ENCODE data around the gene B3GALT5. TPM values are rescaled to one million over a fixed set of nuclear protein-coding genes. Genes with fewer than 3 reads are reported as not detected.
A peak's percentile ranks its signal among the peaks of the same experiment; 100 is the strongest.

The B3GALT5 gene
- total and polyA plus RNA-seq, 2 of the 4 experiments (the other 2 are of a cell fraction) = 0.05 to 0.18 TPM

DNA sequence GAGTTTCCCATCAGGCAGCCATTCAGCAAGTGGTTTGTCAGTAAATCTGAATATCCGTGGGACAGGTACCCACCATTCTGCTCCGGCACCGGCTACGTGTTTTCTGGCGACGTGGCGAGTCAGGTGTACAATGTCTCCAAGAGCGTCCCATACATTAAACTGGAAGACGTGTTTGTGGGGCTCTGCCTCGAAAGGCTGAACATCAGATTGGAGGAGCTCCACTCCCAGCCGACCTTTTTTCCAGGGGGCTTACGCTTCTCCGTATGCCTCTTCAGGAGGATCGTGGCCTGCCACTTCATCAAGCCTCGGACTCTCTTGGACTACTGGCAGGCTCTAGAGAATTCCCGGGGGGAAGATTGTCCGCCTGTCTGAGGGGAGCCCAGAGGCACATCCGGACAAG, 48.4 kb downstream of the B3GALT5 start:
- Histone ChIP-seq H3K14ac (replicated peaks; ENCODE audit: low read depth, low read length) (peak overlapping the region; percentile 14; the same call in 1 of the 2 replicates), H2AK5ac (ENCODE audit: low read depth, low read length) (no peak overlapping the region), H3K4me2 (ENCODE audit: low read depth, low read length) (no peak overlapping the region), H2AFZ (replicated peaks; ENCODE audit: low read length, poor library complexity) (peak overlapping the region; percentile 35), H2BK120ac (ENCODE audit: low read depth, low read length) (peak overlapping the region; percentile 85), H4K91ac (ENCODE audit: insufficient read depth, low read depth, low read length) (peak overlapping the region; percentile 27; the same call in 1 of the 2 replicates), H3K9me3 (ENCODE audit: control insufficient read depth, insufficient read depth, low read length) (peaks cover 1% of the 10 kb centered on the region; the same call in 1 of the 2 replicates), H3K23ac (ENCODE audit: low read depth, low read length) (no peak overlapping the region), H3K36me3 (ENCODE audit: control insufficient read depth, insufficient read depth, low read length) (no peaks in the 10 kb centered on the region), H3K9me1 (ENCODE audit: insufficient read depth, low read length) (no peaks in the 10 kb centered on the region), H4K5ac (ENCODE audit: low read depth, low read length) (no peak overlapping the region), H3K4ac (ENCODE audit: low read depth, low read length) (peak overlapping the region; percentile 73), H3K27ac (ENCODE audit: insufficient read depth, low read length) (no peak overlapping the region), H3K9ac (ENCODE audit: low read depth, low read length) (no peak overlapping the region), H3K4me1 (ENCODE audit: control insufficient read depth, insufficient read depth, low read length) (no peaks in the 10 kb centered on the region; the same call in 1 of the 2 replicates), H4K8ac (ENCODE audit: low read depth in 2 of 2, low read length in 2 of 2) (peak overlapping the region; percentile 28 to 76; a peak in 2 of 4 replicates), H2AK9ac (replicated peaks; ENCODE audit: low read depth, low read length, poor library complexity) (peak overlapping the region; percentile 47), H3K18ac (ENCODE audit: low read depth, low read length) (no peak overlapping the region), H3K56ac (ENCODE audit: extremely low read depth, insufficient read depth, low read length) (no peak overlapping the region), H3K79me1 (ENCODE audit: low read depth in 1 of 2, low read length in 2 of 2) (no peaks in the 10 kb centered on the region), H2BK5ac (ENCODE audit: low read depth, low read length, poor library complexity, severe bottlenecking) (no peak overlapping the region), H4K20me1 (ENCODE audit: insufficient read depth, low read length) (no peaks in the 10 kb centered on the region), H2BK15ac (ENCODE audit: low read depth, low read length) (0 out of 3 replicates have a peak overlapping the region, but pooled peaks have one; percentile 16), H3K4me3 (ENCODE audit: insufficient read depth, low read depth, low read length) (no peak overlapping the region), H2BK20ac (ENCODE audit: low read depth, low read length) (peak overlapping the region; percentile 72; the same call in 1 of the 2 replicates), H3K27me3 (ENCODE audit: control insufficient read depth, insufficient read depth, low read length) (no peaks in the 10 kb centered on the region)
- DNase-seq = no peak
- WGBS, 2 experiments (ENCODE audit: extremely low coverage in 2 of 2, insufficient read length in 1 of 2) = 94% methylated on average over 9 of the region's 18 CpGs; no CpG with 5 or more reads in 1 of the 2 experiments
- ChIA-PET CTCF (no interaction called here), POLR2A (ENCODE audit: unreplicated experiment) (no interaction called here)
- dilution Hi-C loops (cut with HindIII; ENCODE audit: low sequenced_read_pairs, unreplicated experiment) (no loop called here), in situ Hi-C loops (cut with MboI; ENCODE audit: low sequenced_read_pairs) (no loop called here), intact Hi-C loops (cut with micrococcal nuclease) (no loop called here)
- ATAC-seq (ENCODE audit: low read depth) = no peak
- TF ChIP-seq CHD1 (IDR thresholded peaks at IDR 0.05; ENCODE audit: low read depth, low read length) = no peak
- no peak for TF ChIP-seq RAD21 (IDR thresholded peaks at IDR 0.05; ENCODE audit: low read length)
- no peak for TF ChIP-seq BHLHE40 (IDR thresholded peaks at IDR 0.05; ENCODE audit: low read depth, low read length)
- no peak for TF ChIP-seq MAZ (IDR thresholded peaks at IDR 0.05; ENCODE audit: borderline replicate concordance, low read depth, low read length)
- no peak for TF ChIP-seq MXI1 (IDR thresholded peaks at IDR 0.05; ENCODE audit: borderline replicate concordance, low read depth, low read length)
- TF ChIP-seq, protein P1, sequence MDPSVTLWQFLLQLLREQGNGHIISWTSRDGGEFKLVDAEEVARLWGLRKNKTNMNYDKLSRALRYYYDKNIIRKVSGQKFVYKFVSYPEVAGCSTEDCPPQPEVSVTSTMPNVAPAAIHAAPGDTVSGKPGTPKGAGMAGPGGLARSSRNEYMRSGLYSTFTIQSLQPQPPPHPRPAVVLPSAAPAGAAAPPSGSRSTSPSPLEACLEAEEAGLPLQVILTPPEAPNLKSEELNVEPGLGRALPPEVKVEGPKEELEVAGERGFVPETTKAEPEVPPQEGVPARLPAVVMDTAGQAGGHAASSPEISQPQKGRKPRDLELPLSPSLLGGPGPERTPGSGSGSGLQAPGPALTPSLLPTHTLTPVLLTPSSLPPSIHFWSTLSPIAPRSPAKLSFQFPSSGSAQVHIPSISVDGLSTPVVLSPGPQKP (IDR thresholded peaks at IDR 0.05; ENCODE audit: borderline replicate concordance, low read depth, low read length) = no peak
- TF ChIP-seq, protein P2, sequence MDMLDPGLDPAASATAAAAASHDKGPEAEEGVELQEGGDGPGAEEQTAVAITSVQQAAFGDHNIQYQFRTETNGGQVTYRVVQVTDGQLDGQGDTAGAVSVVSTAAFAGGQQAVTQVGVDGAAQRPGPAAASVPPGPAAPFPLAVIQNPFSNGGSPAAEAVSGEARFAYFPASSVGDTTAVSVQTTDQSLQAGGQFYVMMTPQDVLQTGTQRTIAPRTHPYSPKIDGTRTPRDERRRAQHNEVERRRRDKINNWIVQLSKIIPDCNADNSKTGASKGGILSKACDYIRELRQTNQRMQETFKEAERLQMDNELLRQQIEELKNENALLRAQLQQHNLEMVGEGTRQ (IDR thresholded peaks at IDR 0.05; ENCODE audit: low read depth, low read length) = no peak
- TF ChIP-seq, protein P3, sequence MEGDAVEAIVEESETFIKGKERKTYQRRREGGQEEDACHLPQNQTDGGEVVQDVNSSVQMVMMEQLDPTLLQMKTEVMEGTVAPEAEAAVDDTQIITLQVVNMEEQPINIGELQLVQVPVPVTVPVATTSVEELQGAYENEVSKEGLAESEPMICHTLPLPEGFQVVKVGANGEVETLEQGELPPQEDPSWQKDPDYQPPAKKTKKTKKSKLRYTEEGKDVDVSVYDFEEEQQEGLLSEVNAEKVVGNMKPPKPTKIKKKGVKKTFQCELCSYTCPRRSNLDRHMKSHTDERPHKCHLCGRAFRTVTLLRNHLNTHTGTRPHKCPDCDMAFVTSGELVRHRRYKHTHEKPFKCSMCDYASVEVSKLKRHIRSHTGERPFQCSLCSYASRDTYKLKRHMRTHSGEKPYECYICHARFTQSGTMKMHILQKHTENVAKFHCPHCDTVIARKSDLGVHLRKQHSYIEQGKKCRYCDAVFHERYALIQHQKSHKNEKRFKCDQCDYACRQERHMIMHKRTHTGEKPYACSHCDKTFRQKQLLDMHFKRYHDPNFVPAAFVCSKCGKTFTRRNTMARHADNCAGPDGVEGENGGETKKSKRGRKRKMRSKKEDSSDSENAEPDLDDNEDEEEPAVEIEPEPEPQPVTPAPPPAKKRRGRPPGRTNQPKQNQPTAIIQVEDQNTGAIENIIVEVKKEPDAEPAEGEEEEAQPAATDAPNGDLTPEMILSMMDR (conservative IDR thresholded peaks at IDR 0.05; ENCODE audit: low read depth, low read length) = no peak
- no peak for TF ChIP-seq NFE2L2 (IDR thresholded peaks at IDR 0.05; ENCODE audit: low read depth, low read length)
- no peak for TF ChIP-seq RCOR1 (IDR thresholded peaks at IDR 0.05; ENCODE audit: insufficient replicate concordance, low read length)
- TF ChIP-seq RFX5 (IDR thresholded peaks at IDR 0.05; ENCODE audit: low read depth, low read length) = no peak
- no peak for TF ChIP-seq FOS (IDR thresholded peaks at IDR 0.05; ENCODE audit: low read depth, low read length)
- TF ChIP-seq MAFK (IDR thresholded peaks at IDR 0.05; ENCODE audit: low read depth, low read length) = no peak
- TF ChIP-seq CEBPB (IDR thresholded peaks at IDR 0.05; ENCODE audit: low read depth, low read length) = no peak
- TF ChIP-seq POLR2A (IDR thresholded peaks at IDR 0.05; ENCODE audit: low read depth, low read length) = no peak
- TF ChIP-seq SMC3 (IDR thresholded peaks at IDR 0.05; ENCODE audit: low read depth, low read length) = no peak
- BruUV-seq (replicated peaks) = no TSS peak
